ENCODE data around the gene RPP40.

The RPP40 gene

GRCh38 chr6:5030596-5031136 lies 26.8 kb upstream of the RPP40 start:
- H3K27ac ChIP-seq (ENCODE audit: low read length): no peak overlapping the region
- no peaks in the 10 kb centered on the region for H4K20me1 ChIP-seq (ENCODE audit: insufficient read depth, low read length)
- H3K4me2 ChIP-seq (ENCODE audit: insufficient read depth, low read length): no peak overlapping the region
- no peaks in the 10 kb centered on the region for H3K27me3 ChIP-seq (ENCODE audit: insufficient read depth, low read length, poor library complexity)
- H3K9me3 ChIP-seq (ENCODE audit: insufficient read depth, low read length, severe bottlenecking): no peaks in the 10 kb centered on the region
- no peak overlapping the region; the same call in 1 of the 2 replicates for H2AFZ ChIP-seq (ENCODE audit: low read depth, low read length)
- H3K36me3 ChIP-seq (ENCODE audit: insufficient read depth, low read length): no peaks in the 10 kb centered on the region
- no peak overlapping the region for H3K9ac ChIP-seq (ENCODE audit: low read depth, low read length)
- peak; percentile 64 for DNase-seq
- no peak overlapping the region for H3K4me3 ChIP-seq (ENCODE audit: low read depth in 1 of 2, low read length in 2 of 2)
- no peaks in the 10 kb centered on the region for H3K79me2 ChIP-seq (ENCODE audit: insufficient read depth, low read length)
- H3K4me1 ChIP-seq (ENCODE audit: insufficient read depth, low read length): no peaks in the 10 kb centered on the region
- peak; percentile 74 for TF ChIP-seq CTCF (IDR thresholded peaks at IDR 0.05; ENCODE audit: borderline replicate concordance, extremely low read depth, low read length, poor library complexity, severe bottlenecking)
- TF ChIP-seq EZH2 (IDR thresholded peaks at IDR 0.05; ENCODE audit: borderline replicate concordance, low read depth, low read length, severe bottlenecking): no peak
- ATAC-seq (ENCODE audit: insufficient read depth, low read depth): peak; percentile 81

- no peak overlapping the region for H3K4me3 ChIP-seq (ENCODE audit: low read depth in 1 of 2, low read length in 2 of 2)
- no peaks in the 10 kb centered on the region for H3K4me1 ChIP-seq (ENCODE audit: insufficient read depth, low read length)
- no peak overlapping the region for H2AFZ ChIP-seq (ENCODE audit: low read depth, low read length)
- ATAC-seq (ENCODE audit: insufficient read depth, low read depth) (no peak), DNase-seq (no peak)
- H3K27me3 ChIP-seq (ENCODE audit: insufficient read depth, low read length, poor library complexity): no peaks in the 10 kb centered on the region
- TF ChIP-seq CTCF (IDR thresholded peaks at IDR 0.05; ENCODE audit: borderline replicate concordance, extremely low read depth, low read length, poor library complexity, severe bottlenecking) (no peak), EZH2 (IDR thresholded peaks at IDR 0.05; ENCODE audit: borderline replicate concordance, low read depth, low read length, severe bottlenecking) (no peak)
- H3K9ac ChIP-seq (ENCODE audit: low read depth, low read length): no peak overlapping the region
- H3K79me2 ChIP-seq (ENCODE audit: insufficient read depth, low read length): no peaks in the 10 kb centered on the region
- H3K9me3 ChIP-seq (ENCODE audit: insufficient read depth, low read length, severe bottlenecking): no peaks in the 10 kb centered on the region
- no peak overlapping the region for H3K27ac ChIP-seq (ENCODE audit: low read length)
- no peaks in the 10 kb centered on the region for H3K36me3 ChIP-seq (ENCODE audit: insufficient read depth, low read length)
- no peaks in the 10 kb centered on the region for H4K20me1 ChIP-seq (ENCODE audit: insufficient read depth, low read length)
- H3K4me2 ChIP-seq (ENCODE audit: insufficient read depth, low read length): no peak overlapping the region
Measured at GRCh38 chr6:5029609-5030008, 25.8 kb upstream of the RPP40 start.

GRCh38 chr6:5028921-5029320 lies 25.1 kb upstream of the RPP40 start:
- Histone ChIP-seq H2AFZ (ENCODE audit: low read depth, low read length) (no peak overlapping the region), H3K4me2 (ENCODE audit: insufficient read depth, low read length) (no peak overlapping the region), H3K9ac (ENCODE audit: low read depth, low read length) (no peak overlapping the region), H3K4me1 (ENCODE audit: insufficient read depth, low read length) (no peaks in the 10 kb centered on the region), H4K20me1 (ENCODE audit: insufficient read depth, low read length) (no peaks in the 10 kb centered on the region), H3K9me3 (ENCODE audit: insufficient read depth, low read length, severe bottlenecking) (no peaks in the 10 kb centered on the region), H3K36me3 (ENCODE audit: insufficient read depth, low read length) (no peaks in the 10 kb centered on the region), H3K27ac (ENCODE audit: low read length) (no peak overlapping the region), H3K27me3 (ENCODE audit: insufficient read depth, low read length, poor library complexity) (no peaks in the 10 kb centered on the region), H3K79me2 (ENCODE audit: insufficient read depth, low read length) (no peaks in the 10 kb centered on the region), H3K4me3 (ENCODE audit: low read depth in 1 of 2, low read length in 2 of 2) (no peak overlapping the region)
- TF ChIP-seq EZH2 (IDR thresholded peaks at IDR 0.05; ENCODE audit: borderline replicate concordance, low read depth, low read length, severe bottlenecking) (no peak), CTCF (IDR thresholded peaks at IDR 0.05; ENCODE audit: borderline replicate concordance, extremely low read depth, low read length, poor library complexity, severe bottlenecking) (no peak)
- ATAC-seq (ENCODE audit: insufficient read depth, low read depth) (no peak), DNase-seq (no peak)

- Histone ChIP-seq H3K4me3 (ENCODE audit: low read depth in 1 of 2, low read length in 2 of 2) (no peak overlapping the region), H3K79me2 (ENCODE audit: insufficient read depth, low read length) (no peaks in the 10 kb centered on the region), H3K27me3 (ENCODE audit: insufficient read depth, low read length, poor library complexity) (no peaks in the 10 kb centered on the region), H3K36me3 (ENCODE audit: insufficient read depth, low read length) (no peaks in the 10 kb centered on the region), H4K20me1 (ENCODE audit: insufficient read depth, low read length) (no peaks in the 10 kb centered on the region), H2AFZ (ENCODE audit: low read depth, low read length) (no peak overlapping the region), H3K9ac (ENCODE audit: low read depth, low read length) (no peak overlapping the region), H3K27ac (ENCODE audit: low read length) (no peak overlapping the region), H3K4me2 (ENCODE audit: insufficient read depth, low read length) (no peak overlapping the region), H3K9me3 (ENCODE audit: insufficient read depth, low read length, severe bottlenecking) (no peaks in the 10 kb centered on the region), H3K4me1 (ENCODE audit: insufficient read depth, low read length) (no peaks in the 10 kb centered on the region)
- ATAC-seq (ENCODE audit: insufficient read depth, low read depth) (no peak), DNase-seq (no peak)
- TF ChIP-seq EZH2 (IDR thresholded peaks at IDR 0.05; ENCODE audit: borderline replicate concordance, low read depth, low read length, severe bottlenecking) (no peak), CTCF (IDR thresholded peaks at IDR 0.05; ENCODE audit: borderline replicate concordance, extremely low read depth, low read length, poor library complexity, severe bottlenecking) (no peak)
Measured at GRCh38 chr6:5028301-5028700, 24.5 kb upstream of the RPP40 start.
